K562 (cell line): ENCODE data around the gene CPED1. TPM values are rescaled to one million over a fixed set of nuclear protein-coding genes. Genes with fewer than 3 reads are reported as not detected.

Experiments used
- CCNT2 ChIP-seq: IDR thresholded peaks from 2 replicates; pipeline ENCODE4 v1.6.1; 2011; ENCODE audit warnings: borderline replicate concordance, low read depth, mild to moderate bottlenecking, moderate library complexity, mixed read lengths, low read length; ENCODE audit not compliant: insufficient read length; ENCODE audit errors: extremely low read depth
- FOXM1 ChIP-seq, 2 experiments: fragments of 450-650 bp in 1 of 2; sonication (generic) in 1 of 2; formaldehyde crosslinking in 1 of 2; IDR thresholded peaks; 2 replicates each; pipeline versions ENCODE4 v1.6.1 to v1.9.0; 2017 to 2022; ENCODE audit warnings: low read depth in 2 of 2, mild to moderate bottlenecking in 2 of 2, missing genetic modification reagents in 1 of 2, moderate library complexity in 1 of 2
- FUS ChIP-seq: fragments of 200-400 bp; formaldehyde crosslinking; optimal IDR thresholded peaks from 2 replicates; pipeline ENCODE3; 2017; ENCODE audit warnings: low read depth, low read length
- MAFG ChIP-seq: fragments of 450-650 bp; conservative IDR thresholded peaks from 2 replicates; pipeline ENCODE4 v1.6.1; 2016; ENCODE audit warnings: missing genetic modification characterization, missing compliant biosample characterization
- PBX2 ChIP-seq, 2 experiments: IDR thresholded peaks in 1 of 2; conservative IDR thresholded peaks in 1 of 2; 2 replicates each; pipeline ENCODE4 v1.6.1; 2016; ENCODE audit warnings: low read depth in 2 of 2, mild to moderate bottlenecking in 1 of 2, missing compliant biosample characterization in 1 of 2, missing genetic modification characterization in 1 of 2, moderate library complexity in 1 of 2
- ZNF212 ChIP-seq: fragments of 450-650 bp; formaldehyde crosslinking; IDR thresholded peaks from 2 replicates; pipeline ENCODE4 v1.4.0; 2020; ENCODE audit warnings: mild to moderate bottlenecking
- ZNF324 ChIP-seq: fragments of 250-450 bp; sonication (Bioruptor Pico); IDR thresholded peaks from 2 replicates; pipeline ENCODE4 v1.4.0; 2020; ENCODE audit warnings: mild to moderate bottlenecking
- ZNF444 ChIP-seq: fragments of 250-450 bp; sonication (Bioruptor Pico); IDR thresholded peaks from 2 replicates; pipeline ENCODE4 v1.4.0; 2020; ENCODE audit warnings: mild to moderate bottlenecking, moderate library complexity
- polyA plus RNA-seq, 8 experiments: library from polyadenylated mRNA; depleted of rRNA in 4 of 8; stranded (reverse) in 5 of 8; unstranded in 3 of 8; fragments of >200 nt; fragmentation: Nextera tagmentation in 2 of 8; fragmentation: Illumina TruSeq in 1 of 8; extraction: Ambion mirVana in 2 of 8; extraction: Trizol in 1 of 8; gene quantifications; 2 replicates each; pipeline versions ENCODE4 v1.2.1 to v1.2.3, GENCODE V29; 2011 to 2014; ENCODE audit warnings: inconsistent platforms in 1 of 8, missing spikeins in 1 of 8
- total RNA-seq, 7 experiments: library from RNA; depleted of rRNA in 6 of 7; stranded (reverse); fragments of >200 nt in 6 of 7; fragmentation: Illumina TruSeq in 2 of 7; extraction: Trizol in 2 of 7; gene quantifications; 2 replicates each; pipeline versions ENCODE4 v1.2.1 to v1.2.3, GENCODE V29; 2011 to 2021; ENCODE audit warnings: low replicate concordance in 1 of 7
- TF ChIP-seq, protein P1 (sequence below): sonication (generic); formaldehyde crosslinking; IDR thresholded peaks from 2 replicates; pipeline ENCODE4 v1.8.1; 2023; ENCODE audit warnings: missing genetic modification reagents, mild to moderate bottlenecking, borderline replicate concordance
- TF ChIP-seq, protein P2 (sequence below): fragments of 450-650 bp; IDR thresholded peaks from 2 replicates; pipeline ENCODE4 v1.6.1; 2016
- TF ChIP-seq, protein P3 (sequence below): fragments of 450-650 bp; formaldehyde crosslinking; IDR thresholded peaks from 2 replicates; pipeline ENCODE4 v1.4.0; 2020; ENCODE audit warnings: mild to moderate bottlenecking, moderate library complexity
- TF ChIP-seq, protein P4 (sequence below), 2 experiments: fragments of 450-650 bp in 1 of 2; sonication (generic) in 1 of 2; formaldehyde crosslinking; conservative IDR thresholded peaks; 2 replicates each; pipeline versions ENCODE4 v1.4.0 to v1.8.1; 2020 to 2022; ENCODE audit warnings: mild to moderate bottlenecking in 1 of 2, missing genetic modification reagents in 1 of 2

Gene CPED1
- total and polyA plus RNA-seq, 9 of the 15 experiments (the other 6 are each of a cell fraction or from before 2014, with no cell fraction given) = 195 to 393 (median 290) TPM

DNA sequence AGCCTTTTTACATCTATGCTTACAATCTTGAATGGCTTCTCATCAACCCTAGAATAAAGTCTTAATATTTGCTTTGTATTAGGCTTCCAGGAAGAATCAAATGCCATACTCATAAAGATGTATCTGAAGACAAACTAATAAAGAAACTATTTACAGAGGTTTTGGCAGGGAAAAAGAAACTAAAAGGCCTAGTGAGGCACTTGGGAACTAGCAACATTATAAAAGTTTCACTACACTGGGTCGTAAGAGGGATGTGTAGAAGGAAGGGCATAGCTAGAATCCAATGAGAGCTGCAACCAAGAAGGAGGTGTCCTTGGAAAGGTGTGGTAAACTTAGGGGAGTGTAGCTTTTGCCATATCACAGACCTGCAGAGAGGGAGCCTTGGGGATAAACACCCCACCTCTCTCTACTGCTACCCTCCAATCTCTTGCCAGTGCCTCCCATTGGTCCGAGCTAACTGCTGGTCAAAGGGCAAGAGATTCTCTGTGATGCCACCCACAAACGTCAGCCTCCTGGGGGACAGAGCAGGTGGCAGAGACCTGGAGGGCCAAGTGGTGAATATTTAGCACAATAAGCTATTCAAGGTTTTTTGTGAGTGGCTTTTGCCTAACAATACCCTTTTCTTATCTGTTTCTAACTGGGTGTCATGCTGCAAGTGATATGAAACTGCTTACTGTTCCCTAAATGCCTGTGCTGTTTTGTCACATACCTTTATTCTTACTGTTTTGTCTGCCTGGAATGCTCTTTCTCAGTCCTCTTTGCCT is 60.7 kb downstream of the CPED1 start (continued):
- TF ChIP-seq, protein P1, sequence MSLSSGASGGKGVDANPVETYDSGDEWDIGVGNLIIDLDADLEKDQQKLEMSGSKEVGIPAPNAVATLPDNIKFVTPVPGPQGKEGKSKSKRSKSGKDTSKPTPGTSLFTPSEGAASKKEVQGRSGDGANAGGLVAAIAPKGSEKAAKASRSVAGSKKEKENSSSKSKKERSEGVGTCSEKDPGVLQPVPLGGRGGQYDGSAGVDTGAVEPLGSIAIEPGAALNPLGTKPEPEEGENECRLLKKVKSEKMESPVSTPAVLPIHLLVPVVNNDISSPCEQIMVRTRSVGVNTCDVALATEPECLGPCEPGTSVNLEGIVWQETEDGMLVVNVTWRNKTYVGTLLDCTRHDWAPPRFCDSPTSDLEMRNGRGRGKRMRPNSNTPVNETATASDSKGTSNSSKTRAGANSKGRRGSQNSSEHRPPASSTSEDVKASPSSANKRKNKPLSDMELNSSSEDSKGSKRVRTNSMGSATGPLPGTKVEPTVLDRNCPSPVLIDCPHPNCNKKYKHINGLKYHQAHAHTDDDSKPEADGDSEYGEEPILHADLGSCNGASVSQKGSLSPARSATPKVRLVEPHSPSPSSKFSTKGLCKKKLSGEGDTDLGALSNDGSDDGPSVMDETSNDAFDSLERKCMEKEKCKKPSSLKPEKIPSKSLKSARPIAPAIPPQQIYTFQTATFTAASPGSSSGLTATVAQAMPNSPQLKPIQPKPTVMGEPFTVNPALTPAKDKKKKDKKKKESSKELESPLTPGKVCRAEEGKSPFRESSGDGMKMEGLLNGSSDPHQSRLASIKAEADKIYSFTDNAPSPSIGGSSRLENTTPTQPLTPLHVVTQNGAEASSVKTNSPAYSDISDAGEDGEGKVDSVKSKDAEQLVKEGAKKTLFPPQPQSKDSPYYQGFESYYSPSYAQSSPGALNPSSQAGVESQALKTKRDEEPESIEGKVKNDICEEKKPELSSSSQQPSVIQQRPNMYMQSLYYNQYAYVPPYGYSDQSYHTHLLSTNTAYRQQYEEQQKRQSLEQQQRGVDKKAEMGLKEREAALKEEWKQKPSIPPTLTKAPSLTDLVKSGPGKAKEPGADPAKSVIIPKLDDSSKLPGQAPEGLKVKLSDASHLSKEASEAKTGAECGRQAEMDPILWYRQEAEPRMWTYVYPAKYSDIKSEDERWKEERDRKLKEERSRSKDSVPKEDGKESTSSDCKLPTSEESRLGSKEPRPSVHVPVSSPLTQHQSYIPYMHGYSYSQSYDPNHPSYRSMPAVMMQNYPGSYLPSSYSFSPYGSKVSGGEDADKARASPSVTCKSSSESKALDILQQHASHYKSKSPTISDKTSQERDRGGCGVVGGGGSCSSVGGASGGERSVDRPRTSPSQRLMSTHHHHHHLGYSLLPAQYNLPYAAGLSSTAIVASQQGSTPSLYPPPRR (CRISPR knock-in tag) = no peak
- TF ChIP-seq MAFG (tag) (peak; percentile 74), CCNT2 (peak; percentile 87), FOXM1 (IDR thresholded peaks at IDR 0.05; ENCODE audit: low read depth) (peak; percentile 88), FOXM1 (CRISPR knock-in tag; IDR thresholded peaks at IDR 0.05; ENCODE audit: low read depth) (no peak), PBX2 (CRISPR knock-in tag; IDR thresholded peaks at IDR 0.05; ENCODE audit: low read depth) (no peak), PBX2 (tag; conservative IDR thresholded peaks at IDR 0.05; ENCODE audit: low read depth) (no peak), ZNF444 (CRISPR knock-in tag) (peak; percentile 42; the same call in 1 of the 2 replicates), FUS (no peak), ZNF324 (CRISPR knock-in tag) (peak; percentile 43; the same call in 1 of the 2 replicates), ZNF212 (CRISPR knock-in tag) (0 out of 2 replicates have a peak, but pooled peaks have one; percentile 48)
- TF ChIP-seq, protein P2, sequence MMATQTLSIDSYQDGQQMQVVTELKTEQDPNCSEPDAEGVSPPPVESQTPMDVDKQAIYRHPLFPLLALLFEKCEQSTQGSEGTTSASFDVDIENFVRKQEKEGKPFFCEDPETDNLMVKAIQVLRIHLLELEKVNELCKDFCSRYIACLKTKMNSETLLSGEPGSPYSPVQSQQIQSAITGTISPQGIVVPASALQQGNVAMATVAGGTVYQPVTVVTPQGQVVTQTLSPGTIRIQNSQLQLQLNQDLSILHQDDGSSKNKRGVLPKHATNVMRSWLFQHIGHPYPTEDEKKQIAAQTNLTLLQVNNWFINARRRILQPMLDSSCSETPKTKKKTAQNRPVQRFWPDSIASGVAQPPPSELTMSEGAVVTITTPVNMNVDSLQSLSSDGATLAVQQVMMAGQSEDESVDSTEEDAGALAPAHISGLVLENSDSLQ = peak; percentile 44
- TF ChIP-seq, protein P3, sequence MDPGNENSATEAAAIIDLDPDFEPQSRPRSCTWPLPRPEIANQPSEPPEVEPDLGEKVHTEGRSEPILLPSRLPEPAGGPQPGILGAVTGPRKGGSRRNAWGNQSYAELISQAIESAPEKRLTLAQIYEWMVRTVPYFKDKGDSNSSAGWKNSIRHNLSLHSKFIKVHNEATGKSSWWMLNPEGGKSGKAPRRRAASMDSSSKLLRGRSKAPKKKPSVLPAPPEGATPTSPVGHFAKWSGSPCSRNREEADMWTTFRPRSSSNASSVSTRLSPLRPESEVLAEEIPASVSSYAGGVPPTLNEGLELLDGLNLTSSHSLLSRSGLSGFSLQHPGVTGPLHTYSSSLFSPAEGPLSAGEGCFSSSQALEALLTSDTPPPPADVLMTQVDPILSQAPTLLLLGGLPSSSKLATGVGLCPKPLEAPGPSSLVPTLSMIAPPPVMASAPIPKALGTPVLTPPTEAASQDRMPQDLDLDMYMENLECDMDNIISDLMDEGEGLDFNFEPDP (CRISPR knock-in tag) = no peak
- TF ChIP-seq, protein P4, sequence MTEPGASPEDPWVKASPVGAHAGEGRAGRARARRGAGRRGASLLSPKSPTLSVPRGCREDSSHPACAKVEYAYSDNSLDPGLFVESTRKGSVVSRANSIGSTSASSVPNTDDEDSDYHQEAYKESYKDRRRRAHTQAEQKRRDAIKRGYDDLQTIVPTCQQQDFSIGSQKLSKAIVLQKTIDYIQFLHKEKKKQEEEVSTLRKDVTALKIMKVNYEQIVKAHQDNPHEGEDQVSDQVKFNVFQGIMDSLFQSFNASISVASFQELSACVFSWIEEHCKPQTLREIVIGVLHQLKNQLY (CRISPR knock-in tag; conservative IDR thresholded peaks at IDR 0.05) = no peak
